ENCODE measurements around the gene PHRF1.
"Not testable (repeated sequence)": the region's sequence is repeated elsewhere in the genome, so short reads cannot be mapped to it uniquely, and the experiment has no call there.

Gene PHRF1

DNA sequence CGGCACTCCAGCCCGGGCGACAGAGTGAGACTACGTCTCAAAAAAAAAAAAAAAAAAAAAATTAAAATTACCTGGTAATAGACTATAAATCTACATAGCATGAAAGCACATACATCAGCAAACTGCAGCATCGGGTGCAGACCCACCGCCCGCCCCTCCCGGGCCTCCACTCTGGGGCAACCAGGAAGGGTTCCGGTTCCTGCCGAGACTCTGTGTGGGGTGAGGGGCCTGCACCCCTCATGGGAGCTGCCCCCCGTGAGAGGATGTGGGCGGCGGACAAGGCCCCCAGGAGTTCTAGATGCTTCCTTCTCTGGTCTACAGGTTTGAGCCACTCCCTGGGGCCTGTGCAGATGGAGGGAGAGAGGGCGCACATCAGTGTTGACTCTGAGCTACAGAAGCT lies 69.9 kb downstream of the PHRF1 start:
- no peaks in the 10 kb centered on the region for H3K9me3 ChIP-seq (ENCODE audit: control insufficient read depth, low read length)
- peaks cover 13% of the 10 kb centered on the region for H3K36me3 ChIP-seq (ENCODE audit: control insufficient read depth, insufficient read depth, low read length)
- H3K27me3 ChIP-seq (ENCODE audit: control insufficient read depth, insufficient read depth, low read length, poor library complexity, severe bottlenecking), result no peaks in the 10 kb centered on the region
- WGBS, 2 experiments, result 94 to 97% methylated on average over 10 to 13 of the region's 14 CpGs
- H3K4me1 ChIP-seq (ENCODE audit: control insufficient read depth, insufficient read depth, low read length), result peaks cover under 1% of the 10 kb centered on the region
- no peak overlapping the region for H3K27ac ChIP-seq (ENCODE audit: insufficient read depth, low read depth, low read length, poor library complexity, severe bottlenecking)
- H3K4me3 ChIP-seq (ENCODE audit: insufficient read depth, low read depth, low read length), result no peak overlapping the region

DNA sequence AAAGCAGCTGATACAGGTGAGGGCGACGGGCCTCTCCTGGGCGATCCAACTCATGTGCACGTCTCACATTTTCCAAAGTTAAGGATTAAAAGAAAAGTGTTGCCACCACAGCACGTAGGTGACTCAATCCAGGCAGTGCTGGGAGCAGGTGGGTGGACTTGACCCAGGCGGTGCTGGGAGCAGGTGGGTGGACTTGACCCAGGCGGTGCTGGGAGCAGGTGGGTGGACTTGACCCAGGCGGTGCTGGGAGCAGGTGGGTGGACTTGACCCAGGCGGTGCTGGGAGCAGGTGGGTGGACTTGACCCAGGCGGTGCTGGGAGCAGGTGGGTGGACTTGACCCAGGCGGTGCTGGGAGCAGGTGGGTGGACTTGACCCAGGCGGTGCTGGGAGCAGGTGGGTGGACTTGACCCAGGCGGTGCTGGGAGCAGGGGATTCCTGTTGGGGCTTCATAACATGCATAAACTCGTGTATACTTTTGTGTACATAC lies 71.4 kb downstream of the PHRF1 start:
- not testable (repeated sequence) for H3K4me3 ChIP-seq (ENCODE audit: insufficient read depth, low read depth, low read length); H3K9me3 ChIP-seq (ENCODE audit: control insufficient read depth, low read length); H3K4me1 ChIP-seq (ENCODE audit: control insufficient read depth, insufficient read depth, low read length); H3K27me3 ChIP-seq (ENCODE audit: control insufficient read depth, insufficient read depth, low read length, poor library complexity, severe bottlenecking); H3K27ac ChIP-seq (ENCODE audit: insufficient read depth, low read depth, low read length, poor library complexity, severe bottlenecking)
- peaks cover 13% of the 10 kb centered on the region for H3K36me3 ChIP-seq (ENCODE audit: control insufficient read depth, insufficient read depth, low read length)
- WGBS, 2 experiments, result 96 to 99% methylated on average over 9 to 11 of the region's 14 CpGs

DNA sequence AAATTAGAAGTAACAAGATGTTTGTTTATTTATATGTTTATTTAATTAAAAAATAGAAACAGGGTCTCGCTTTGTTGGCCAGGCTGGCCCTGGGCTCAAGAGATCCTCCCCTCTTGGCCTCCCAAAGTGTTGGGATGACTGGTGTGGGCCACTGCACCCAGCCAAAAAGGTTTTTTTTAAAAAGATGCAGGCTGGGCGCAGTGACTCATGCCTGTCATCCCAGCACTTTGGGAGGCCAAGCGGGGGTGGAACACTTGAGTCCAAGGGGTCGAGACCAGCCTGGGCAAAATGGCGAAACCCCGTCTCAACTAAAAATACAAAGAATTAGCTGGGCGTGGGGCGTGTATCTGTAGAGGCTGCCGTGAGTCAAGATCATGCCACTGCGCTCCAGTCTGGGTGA lies 74.2 kb downstream of the PHRF1 start:
- Histone ChIP-seq H3K4me1 (ENCODE audit: control insufficient read depth, insufficient read depth, low read length) (no peaks in the 10 kb centered on the region), H3K4me3 (ENCODE audit: insufficient read depth, low read depth, low read length) (no peak overlapping the region)
- 96 to 97% methylated on average over 10 of the region's 10 CpGs for WGBS, 2 experiments

DNA sequence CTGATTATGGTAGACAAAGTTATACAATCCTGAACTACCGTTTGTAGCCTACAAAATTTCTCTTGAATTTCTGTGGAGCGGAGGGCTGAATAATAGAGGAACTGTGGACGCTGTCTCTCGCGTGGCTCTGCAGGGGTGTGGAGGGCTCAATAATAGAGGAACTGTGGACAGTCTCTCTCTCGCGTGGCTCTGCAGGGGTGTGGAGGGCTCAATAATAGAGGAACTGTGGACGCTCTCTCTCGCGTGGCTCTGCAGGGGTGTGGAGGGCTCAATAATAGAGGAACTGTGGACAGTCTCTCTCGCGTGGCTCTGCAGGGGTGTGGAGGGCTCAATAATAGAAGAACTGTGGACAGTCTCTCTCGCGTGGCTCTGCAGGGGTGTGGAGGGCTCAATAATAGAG lies 76.9 kb downstream of the PHRF1 start:
- 93 to 97% methylated on average over 14 of the region's 14 CpGs for WGBS, 2 experiments
- not testable (repeated sequence) for H3K36me3 ChIP-seq (ENCODE audit: control insufficient read depth, insufficient read depth, low read length); H3K27me3 ChIP-seq (ENCODE audit: control insufficient read depth, insufficient read depth, low read length, poor library complexity, severe bottlenecking); H3K9me3 ChIP-seq (ENCODE audit: control insufficient read depth, low read length); H3K4me1 ChIP-seq (ENCODE audit: control insufficient read depth, insufficient read depth, low read length); H3K27ac ChIP-seq (ENCODE audit: insufficient read depth, low read depth, low read length, poor library complexity, severe bottlenecking); H3K4me3 ChIP-seq (ENCODE audit: insufficient read depth, low read depth, low read length)

More for the DNA sequence above, 74.2 kb downstream of the PHRF1 start:
- H3K9me3 ChIP-seq (ENCODE audit: control insufficient read depth, low read length), result no peaks in the 10 kb centered on the region
- H3K36me3 ChIP-seq (ENCODE audit: control insufficient read depth, insufficient read depth, low read length), result peaks cover 12% of the 10 kb centered on the region
- H3K27ac ChIP-seq (ENCODE audit: insufficient read depth, low read depth, low read length, poor library complexity, severe bottlenecking), result no peak overlapping the region
- no peaks in the 10 kb centered on the region for H3K27me3 ChIP-seq (ENCODE audit: control insufficient read depth, insufficient read depth, low read length, poor library complexity, severe bottlenecking)

DNA sequence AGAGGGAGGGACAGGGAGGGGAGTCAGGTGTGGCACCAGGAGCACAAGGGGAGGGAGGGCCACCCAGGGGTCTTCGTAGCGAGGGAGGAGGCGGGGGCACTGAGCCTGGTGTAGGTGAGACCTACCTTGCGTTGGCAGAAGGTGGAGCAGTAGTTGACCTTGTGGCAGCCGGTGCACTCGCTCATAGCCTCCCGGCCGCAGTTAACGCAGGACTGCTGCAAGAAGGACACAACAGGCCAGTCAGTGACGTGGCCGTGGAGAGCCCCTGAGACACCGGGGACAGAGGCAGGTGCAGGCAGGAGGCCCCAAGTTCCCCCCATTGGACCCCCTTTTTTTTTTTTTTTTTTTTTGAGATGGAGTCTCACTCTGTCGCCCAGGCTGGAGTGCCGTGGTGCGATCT lies 77.6 kb downstream of the PHRF1 start:
- 93 to 94% methylated on average over 15 of the region's 15 CpGs for WGBS, 2 experiments
- Histone ChIP-seq H3K9me3 (ENCODE audit: control insufficient read depth, low read length) (no peaks in the 10 kb centered on the region), H3K27me3 (ENCODE audit: control insufficient read depth, insufficient read depth, low read length, poor library complexity, severe bottlenecking) (no peaks in the 10 kb centered on the region), H3K36me3 (ENCODE audit: control insufficient read depth, insufficient read depth, low read length) (peaks cover 7% of the 10 kb centered on the region), H3K27ac (ENCODE audit: insufficient read depth, low read depth, low read length, poor library complexity, severe bottlenecking) (no peak overlapping the region), H3K4me1 (ENCODE audit: control insufficient read depth, insufficient read depth, low read length) (no peaks in the 10 kb centered on the region), H3K4me3 (ENCODE audit: insufficient read depth, low read depth, low read length) (no peak overlapping the region)

DNA sequence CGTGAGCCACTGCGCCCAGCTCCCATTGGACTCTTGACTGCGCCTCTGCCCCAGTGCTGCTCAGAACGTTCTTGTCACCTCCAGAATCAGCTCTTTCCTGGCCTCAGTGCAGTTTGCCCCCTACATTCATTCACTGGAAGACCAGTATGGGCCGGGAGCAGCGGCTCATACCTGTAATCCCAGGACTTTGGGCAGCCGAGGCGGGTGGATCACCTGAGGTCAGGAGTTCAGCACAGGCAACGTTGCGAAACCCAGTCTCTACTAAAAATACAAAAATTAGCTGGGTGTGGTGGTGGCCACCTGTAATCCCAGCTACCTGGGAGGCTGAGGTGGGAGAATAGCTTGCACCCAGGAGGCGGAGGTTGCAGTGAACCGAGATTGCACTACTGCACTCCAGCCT lies 78.2 kb downstream of the PHRF1 start:
- H3K4me3 ChIP-seq (ENCODE audit: insufficient read depth, low read depth, low read length); H3K9me3 ChIP-seq (ENCODE audit: control insufficient read depth, low read length); H3K36me3 ChIP-seq (ENCODE audit: control insufficient read depth, insufficient read depth, low read length); H3K4me1 ChIP-seq (ENCODE audit: control insufficient read depth, insufficient read depth, low read length); H3K27me3 ChIP-seq (ENCODE audit: control insufficient read depth, insufficient read depth, low read length, poor library complexity, severe bottlenecking); H3K27ac ChIP-seq (ENCODE audit: insufficient read depth, low read depth, low read length, poor library complexity, severe bottlenecking): not testable (repeated sequence)
- 90% methylated on average over 12 of the region's 12 CpGs for WGBS, 2 experiments

DNA sequence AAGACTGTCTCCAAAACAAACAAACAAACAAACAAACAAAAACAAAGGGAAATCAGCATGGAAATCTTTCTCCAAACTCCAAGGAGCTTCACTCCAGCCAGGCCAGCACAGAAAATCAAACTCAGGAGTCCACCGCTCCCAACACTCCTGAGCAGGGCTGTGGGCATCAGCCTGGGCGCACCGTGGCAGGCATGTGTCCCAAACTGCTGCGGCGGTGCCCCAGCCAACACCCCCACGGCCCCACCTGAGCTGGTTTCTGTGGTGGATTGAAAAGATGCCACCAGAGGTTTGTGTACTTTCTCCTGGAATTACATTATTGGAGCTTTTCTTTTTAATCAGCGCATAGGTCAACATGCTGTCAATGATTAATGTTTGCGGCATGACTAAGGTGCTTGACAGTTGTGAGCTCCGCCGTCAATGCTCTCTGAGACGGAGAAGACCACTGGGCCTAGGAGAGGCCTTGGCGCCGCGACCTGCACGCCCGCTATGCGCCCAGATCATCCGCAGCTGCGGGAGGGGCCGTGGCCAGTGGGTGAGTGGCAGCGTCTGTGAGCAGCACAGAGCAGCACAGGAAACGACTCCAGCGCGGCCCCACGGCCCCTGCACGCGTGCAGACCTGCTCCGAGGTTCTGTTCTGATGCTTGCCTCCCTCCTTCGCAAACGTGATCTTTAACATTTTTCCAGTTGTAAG lies 78.9 kb downstream of the PHRF1 start:
- H3K4me1 ChIP-seq (ENCODE audit: control insufficient read depth, insufficient read depth, low read length), result no peaks in the 10 kb centered on the region
- peaks cover 7% of the 10 kb centered on the region for H3K36me3 ChIP-seq (ENCODE audit: control insufficient read depth, insufficient read depth, low read length)
- no peak overlapping the region for H3K27ac ChIP-seq (ENCODE audit: insufficient read depth, low read depth, low read length, poor library complexity, severe bottlenecking)
- 95% methylated on average over 30 of the region's 30 CpGs for WGBS, 2 experiments
- no peak overlapping the region for H3K4me3 ChIP-seq (ENCODE audit: insufficient read depth, low read depth, low read length)
- H3K27me3 ChIP-seq (ENCODE audit: control insufficient read depth, insufficient read depth, low read length, poor library complexity, severe bottlenecking), result no peaks in the 10 kb centered on the region
- H3K9me3 ChIP-seq (ENCODE audit: control insufficient read depth, low read length), result no peaks in the 10 kb centered on the region

DNA sequence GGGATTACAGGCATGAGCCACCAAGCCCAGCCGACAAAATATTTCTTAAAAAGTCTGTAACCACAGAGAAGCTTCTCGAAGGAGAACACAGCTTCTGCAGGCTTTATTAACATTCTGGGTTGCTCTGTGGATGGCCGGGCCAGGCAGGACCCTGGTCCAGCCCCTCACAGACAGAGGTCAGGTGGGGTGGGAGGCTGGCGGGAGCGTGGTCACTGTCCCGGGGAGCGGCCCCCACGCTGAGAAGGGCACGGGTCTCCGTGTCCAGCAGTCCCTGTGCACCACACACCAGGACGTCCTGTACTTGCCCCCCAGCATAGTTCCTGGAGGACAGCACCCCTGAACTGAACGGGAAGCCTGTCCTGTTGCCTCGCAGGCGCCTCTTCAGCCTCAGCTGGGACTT lies 80.2 kb downstream of the PHRF1 start:
- Histone ChIP-seq H3K4me1 (ENCODE audit: control insufficient read depth, insufficient read depth, low read length) (no peaks in the 10 kb centered on the region), H3K4me3 (ENCODE audit: insufficient read depth, low read depth, low read length) (no peak overlapping the region), H3K9me3 (ENCODE audit: control insufficient read depth, low read length) (no peaks in the 10 kb centered on the region), H3K27me3 (ENCODE audit: control insufficient read depth, insufficient read depth, low read length, poor library complexity, severe bottlenecking) (no peaks in the 10 kb centered on the region), H3K27ac (ENCODE audit: insufficient read depth, low read depth, low read length, poor library complexity, severe bottlenecking) (no peak overlapping the region), H3K36me3 (ENCODE audit: control insufficient read depth, insufficient read depth, low read length) (peaks cover 4% of the 10 kb centered on the region)
- WGBS, 2 experiments, result 93 to 95% methylated on average over 14 of the region's 14 CpGs

DNA sequence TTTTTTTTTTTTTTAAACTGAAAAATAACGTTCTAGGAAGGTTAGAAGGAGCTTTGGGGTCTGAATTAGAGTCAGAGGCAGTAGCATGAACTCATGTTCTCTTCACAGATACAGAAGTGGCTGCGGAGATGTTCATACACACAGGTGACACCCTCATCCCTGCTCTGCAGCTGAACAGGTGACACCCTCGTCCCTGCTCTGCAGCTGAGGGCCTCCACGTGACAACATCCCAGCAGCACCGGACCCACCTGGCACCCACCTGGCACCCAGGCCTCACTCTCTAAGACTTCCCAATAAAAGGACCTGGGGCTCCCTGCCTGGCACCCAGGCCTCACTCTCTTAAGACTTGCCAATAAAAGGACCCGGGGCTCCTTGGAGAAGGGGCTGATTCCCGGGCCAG lies 80.6 kb downstream of the PHRF1 start:
- H3K27ac ChIP-seq (ENCODE audit: insufficient read depth, low read depth, low read length, poor library complexity, severe bottlenecking), result no peak overlapping the region
- no peaks in the 10 kb centered on the region for H3K9me3 ChIP-seq (ENCODE audit: control insufficient read depth, low read length)
- 93 to 94% methylated on average over 7 of the region's 7 CpGs for WGBS, 2 experiments

DNA sequence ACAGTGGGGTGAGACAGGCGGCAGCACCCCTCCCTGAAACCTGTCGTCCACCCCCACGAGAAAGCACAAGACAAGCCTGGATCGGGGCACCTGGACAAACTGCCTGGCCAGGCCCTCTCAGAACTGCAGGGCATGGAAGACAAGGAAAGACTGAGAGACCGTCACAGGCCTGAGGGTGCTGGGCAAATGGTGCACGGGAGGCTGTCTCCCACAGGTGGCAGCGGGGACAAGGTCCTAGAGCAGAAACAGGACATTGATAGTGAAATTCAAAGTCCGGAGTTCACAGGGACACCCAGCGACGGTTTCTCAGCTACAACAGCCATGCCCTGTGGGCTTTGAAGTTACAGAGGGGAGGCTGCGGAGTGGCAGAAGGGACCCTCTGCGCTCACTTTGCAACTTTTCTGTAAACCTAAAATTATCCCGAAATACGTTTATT lies 81.4 kb downstream of the PHRF1 start:
- Histone ChIP-seq H3K36me3 (ENCODE audit: control insufficient read depth, insufficient read depth, low read length) (peaks cover 4% of the 10 kb centered on the region), H3K27me3 (ENCODE audit: control insufficient read depth, insufficient read depth, low read length, poor library complexity, severe bottlenecking) (no peaks in the 10 kb centered on the region), H3K4me1 (ENCODE audit: control insufficient read depth, insufficient read depth, low read length) (no peaks in the 10 kb centered on the region), H3K9me3 (ENCODE audit: control insufficient read depth, low read length) (no peaks in the 10 kb centered on the region), H3K27ac (ENCODE audit: insufficient read depth, low read depth, low read length, poor library complexity, severe bottlenecking) (no peak overlapping the region), H3K4me3 (ENCODE audit: insufficient read depth, low read depth, low read length) (no peak overlapping the region)
- WGBS, 2 experiments, result 88 to 90% methylated on average over 14 of the region's 14 CpGs

More for the DNA sequence above, 80.6 kb downstream of the PHRF1 start:
- Histone ChIP-seq H3K36me3 (ENCODE audit: control insufficient read depth, insufficient read depth, low read length) (peaks cover 4% of the 10 kb centered on the region), H3K27me3 (ENCODE audit: control insufficient read depth, insufficient read depth, low read length, poor library complexity, severe bottlenecking) (no peaks in the 10 kb centered on the region), H3K4me3 (ENCODE audit: insufficient read depth, low read depth, low read length) (no peak overlapping the region), H3K4me1 (ENCODE audit: control insufficient read depth, insufficient read depth, low read length) (no peaks in the 10 kb centered on the region)
